ENCODE results near the gene SMIM1.

SMIM1 gene

GRCh38 chr1:3779265-3779911 is 6.8 kb downstream of the SMIM1 start:
- H3K27me3 Mint-ChIP-seq (ENCODE audit: low read depth) = no peaks in the 10 kb centered on the region

GRCh38 chr1:3779912-3780416 is 7.4 kb downstream of the SMIM1 start:
- no peak overlapping the region for H3K4me3 Mint-ChIP-seq
- H3K27me3 Mint-ChIP-seq (ENCODE audit: low read depth) = no peaks in the 10 kb centered on the region
- peaks cover 49% of the 10 kb centered on the region for H3K36me3 Mint-ChIP-seq (ENCODE audit: low read depth)
- no peaks in the 10 kb centered on the region for H3K9me3 Mint-ChIP-seq
- no peak for TF ChIP-seq CTCF (IDR thresholded peaks at IDR 0.05; ENCODE audit: unreplicated experiment in 3 of 3)
- H3K27ac Mint-ChIP-seq = no peak overlapping the region
- H3K4me1 Mint-ChIP-seq = peaks cover 5% of the 10 kb centered on the region

More at GRCh38 chr1:3779265-3779911, 6.8 kb downstream of the SMIM1 start:
- no peak for TF ChIP-seq CTCF (IDR thresholded peaks at IDR 0.05; ENCODE audit: unreplicated experiment in 3 of 3)
- peaks cover 6% of the 10 kb centered on the region for H3K4me1 Mint-ChIP-seq
- peaks cover 45% of the 10 kb centered on the region for H3K36me3 Mint-ChIP-seq (ENCODE audit: low read depth)
- no peaks in the 10 kb centered on the region for H3K9me3 Mint-ChIP-seq
- H3K4me3 Mint-ChIP-seq = no peak overlapping the region
- H3K27ac Mint-ChIP-seq = no peak overlapping the region

- TF ChIP-seq CTCF (IDR thresholded peaks at IDR 0.05; ENCODE audit: unreplicated experiment in 3 of 3) = no peak
- no peak overlapping the region for H3K4me3 Mint-ChIP-seq
- H3K27ac Mint-ChIP-seq = no peak overlapping the region
- H3K9me3 Mint-ChIP-seq = no peaks in the 10 kb centered on the region
- H3K27me3 Mint-ChIP-seq (ENCODE audit: low read depth) = no peaks in the 10 kb centered on the region
- no peaks in the 10 kb centered on the region for H3K4me1 Mint-ChIP-seq
- H3K36me3 Mint-ChIP-seq (ENCODE audit: low read depth) = peaks cover 56% of the 10 kb centered on the region
Observed at GRCh38 chr1:3780901-3781300, 8.4 kb downstream of the SMIM1 start.

- no peak for TF ChIP-seq CTCF (IDR thresholded peaks at IDR 0.05; ENCODE audit: unreplicated experiment in 3 of 3)
- Mint-ChIP-seq H3K9me3 (no peaks in the 10 kb centered on the region), H3K4me1 (no peaks in the 10 kb centered on the region), H3K27ac (no peak overlapping the region), H3K27me3 (ENCODE audit: low read depth) (peaks cover 3% of the 10 kb centered on the region), H3K36me3 (ENCODE audit: low read depth) (peaks cover 74% of the 10 kb centered on the region), H3K4me3 (no peak overlapping the region)
Observed at GRCh38 chr1:3783651-3784474, 11.3 kb downstream of the SMIM1 start.

DNA sequence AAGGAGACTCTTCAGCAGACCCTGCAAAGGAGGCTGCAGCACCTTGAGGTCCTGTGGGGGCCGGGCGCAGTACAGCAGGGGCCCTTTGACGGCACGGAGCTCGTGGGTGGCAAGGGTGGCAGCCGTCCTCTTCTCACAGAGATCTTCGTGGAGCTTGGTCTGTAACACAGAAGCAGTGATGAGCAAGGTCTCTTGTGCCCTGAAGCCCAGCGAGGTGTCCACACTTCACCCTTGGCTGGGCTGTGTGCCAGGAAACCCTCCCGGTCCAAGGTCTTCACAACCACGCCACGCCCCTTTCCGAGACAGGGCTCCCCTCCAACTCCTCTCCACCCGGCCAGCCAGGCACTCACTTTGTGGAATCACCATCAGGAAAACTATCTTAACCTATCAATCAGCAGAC is 12.5 kb downstream of the SMIM1 start:
- no peak overlapping the region for H3K27ac Mint-ChIP-seq

More for the DNA sequence above, 12.5 kb downstream of the SMIM1 start:
- H3K9me3 Mint-ChIP-seq = no peaks in the 10 kb centered on the region
- no peak for TF ChIP-seq CTCF (IDR thresholded peaks at IDR 0.05; ENCODE audit: unreplicated experiment in 3 of 3)
- no peak overlapping the region for H3K4me3 Mint-ChIP-seq
- H3K27me3 Mint-ChIP-seq (ENCODE audit: low read depth) = peaks cover 3% of the 10 kb centered on the region
- peaks cover 64% of the 10 kb centered on the region for H3K36me3 Mint-ChIP-seq (ENCODE audit: low read depth)
- H3K4me1 Mint-ChIP-seq = no peaks in the 10 kb centered on the region

All from nephron (organoid).